KOPT-K1 (cell line): ENCODE results near the gene WNT3A.

Experiments used
- H3K27ac ChIP-seq: fragments of 200-600 bp; sonication (generic); 2 replicates; pipeline ENCODE4 v1.5.1; 2016; ENCODE audit warnings: antibody characterized with exemption, mild to moderate bottlenecking, low read depth, low read length; ENCODE audit not compliant: poor library complexity, severe bottlenecking
- H3K36me3 ChIP-seq: fragments of 200-600 bp; sonication (generic); 2 replicates; pipeline ENCODE4 v1.5.1; 2017; ENCODE audit warnings: antibody characterized with exemption, mild to moderate bottlenecking, low read length, moderate library complexity; ENCODE audit not compliant: insufficient read depth
- H3K9me3 ChIP-seq: fragments of 200-600 bp; sonication (generic); 2 replicates; pipeline ENCODE4 v1.5.1; 2017; ENCODE audit warnings: antibody characterized with exemption, low read length, mild to moderate bottlenecking; ENCODE audit not compliant: insufficient read depth, poor library complexity, severe bottlenecking

The WNT3A gene

DNA sequence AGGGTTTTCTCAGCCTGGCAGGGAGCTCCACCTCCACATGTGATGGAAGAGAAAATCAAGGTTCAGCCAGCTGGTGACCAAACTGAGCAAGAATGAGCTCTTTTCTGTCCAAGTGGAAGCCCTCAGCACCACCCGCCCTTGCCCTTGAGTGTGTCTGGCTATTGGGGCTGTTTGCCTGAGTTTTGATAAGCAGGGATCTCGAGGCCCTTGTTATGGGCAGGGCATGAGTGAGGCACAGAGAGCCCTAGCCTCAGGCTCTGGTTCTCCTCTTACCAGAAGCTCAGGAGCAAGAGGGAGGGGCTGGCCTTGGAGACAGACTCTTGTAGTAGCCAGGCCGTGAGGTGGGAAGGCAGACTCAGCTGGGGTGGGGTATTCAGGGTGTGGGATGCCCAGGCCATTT lies 38.2 kb downstream of the WNT3A start:
- H3K9me3 ChIP-seq = no peaks in the 10 kb centered on the region
- H3K36me3 ChIP-seq = no peaks in the 10 kb centered on the region
- no peak overlapping the region for H3K27ac ChIP-seq

DNA sequence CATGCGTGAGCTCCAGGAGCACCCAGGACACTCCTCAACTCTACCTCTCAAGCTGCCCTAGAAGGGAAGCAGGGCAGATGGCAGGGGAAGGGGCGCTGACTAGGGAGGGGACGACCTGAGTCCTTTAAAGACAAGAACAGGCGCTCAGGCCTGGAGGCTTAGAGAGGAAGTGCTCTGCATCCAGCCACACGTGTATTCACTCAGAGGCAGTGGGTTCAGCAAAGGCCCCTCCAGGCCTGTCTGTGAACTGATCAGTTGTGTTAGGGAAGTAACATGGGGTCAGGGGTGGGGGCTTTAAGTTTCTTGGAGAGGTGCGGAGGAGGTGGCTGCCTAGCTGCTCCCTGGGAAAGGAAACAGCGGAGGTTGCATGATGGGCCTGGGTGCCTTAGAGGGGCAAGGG lies 38.6 kb downstream of the WNT3A start:
- Histone ChIP-seq H3K9me3 (no peaks in the 10 kb centered on the region), H3K27ac (no peak overlapping the region), H3K36me3 (no peaks in the 10 kb centered on the region)

DNA sequence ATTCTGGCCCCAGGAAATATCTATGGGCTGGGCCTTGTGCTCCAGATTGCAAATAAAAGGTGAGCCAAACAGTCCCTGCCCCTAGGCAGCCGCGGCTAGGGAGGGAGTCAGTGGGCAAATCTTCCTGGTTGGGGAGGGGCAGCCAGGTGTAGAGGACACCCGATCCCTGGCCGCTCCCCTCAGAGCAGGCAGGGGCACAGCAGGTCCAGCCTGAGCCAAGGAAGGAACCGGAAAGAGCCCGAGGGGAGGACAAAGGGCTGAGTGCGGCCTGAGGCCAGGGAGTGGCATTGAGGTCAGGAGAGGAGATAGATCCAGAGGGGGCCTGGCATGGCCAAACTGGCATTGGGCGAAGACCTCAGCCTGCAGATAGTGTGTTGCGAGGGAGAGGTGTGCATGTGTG lies 39.1 kb downstream of the WNT3A start:
- Histone ChIP-seq H3K27ac (no peak overlapping the region), H3K9me3 (no peaks in the 10 kb centered on the region), H3K36me3 (no peaks in the 10 kb centered on the region)

DNA sequence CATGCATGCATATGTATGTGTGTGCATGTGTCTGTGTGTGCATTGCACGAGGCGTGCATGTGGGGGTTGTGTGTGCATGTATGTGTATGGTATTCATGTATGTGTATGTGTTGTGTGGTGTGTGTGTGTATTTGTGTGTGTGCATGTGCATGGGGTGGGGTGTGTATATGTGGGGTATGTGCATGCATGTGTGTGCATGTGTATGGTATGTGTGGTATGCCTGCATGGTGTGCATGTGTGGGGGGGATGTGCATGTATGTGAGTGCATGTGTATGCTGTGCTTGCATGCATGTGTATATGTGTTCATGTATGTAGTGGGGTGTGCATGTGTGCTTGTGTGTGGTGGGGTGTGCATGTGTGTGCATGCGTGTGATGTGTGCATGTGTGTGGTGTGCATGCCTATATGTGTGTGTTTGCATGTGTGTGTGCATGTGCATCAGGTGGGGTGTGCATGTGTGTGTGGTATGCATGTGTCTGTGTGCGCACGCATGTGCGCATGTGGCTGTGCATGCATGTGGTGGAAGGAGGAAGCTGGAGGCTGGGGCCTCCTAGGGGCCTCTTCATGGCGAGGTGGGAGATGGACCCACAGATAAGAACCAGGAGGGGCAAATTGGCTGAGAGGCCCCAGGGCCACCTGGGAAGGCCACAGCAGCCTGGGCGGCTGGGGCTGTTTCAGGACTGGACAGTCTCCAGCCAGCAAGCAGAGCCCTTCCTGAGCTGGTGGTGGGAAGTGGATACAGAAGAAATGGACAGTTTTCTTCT lies 39.8 kb downstream of the WNT3A start:
- Histone ChIP-seq H3K36me3 (no peaks in the 10 kb centered on the region), H3K9me3 (no peaks in the 10 kb centered on the region), H3K27ac (no peak overlapping the region)

DNA sequence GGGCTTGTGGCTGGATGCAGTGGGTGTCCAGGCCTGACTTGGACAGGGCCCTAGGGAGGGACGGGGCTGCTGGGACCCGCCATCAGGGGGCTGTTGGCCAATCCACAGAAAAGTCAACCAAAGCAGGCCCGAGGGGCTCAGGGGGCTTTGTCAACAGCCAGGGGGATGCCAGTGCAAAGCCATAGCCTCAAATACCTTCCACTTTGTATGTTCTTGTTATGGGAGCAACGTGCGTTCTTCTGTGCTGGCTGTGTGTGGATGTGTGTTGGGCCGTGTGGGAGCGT lies 40.3 kb downstream of the WNT3A start:
- Histone ChIP-seq H3K27ac (no peak overlapping the region), H3K36me3 (no peaks in the 10 kb centered on the region), H3K9me3 (no peaks in the 10 kb centered on the region)

DNA sequence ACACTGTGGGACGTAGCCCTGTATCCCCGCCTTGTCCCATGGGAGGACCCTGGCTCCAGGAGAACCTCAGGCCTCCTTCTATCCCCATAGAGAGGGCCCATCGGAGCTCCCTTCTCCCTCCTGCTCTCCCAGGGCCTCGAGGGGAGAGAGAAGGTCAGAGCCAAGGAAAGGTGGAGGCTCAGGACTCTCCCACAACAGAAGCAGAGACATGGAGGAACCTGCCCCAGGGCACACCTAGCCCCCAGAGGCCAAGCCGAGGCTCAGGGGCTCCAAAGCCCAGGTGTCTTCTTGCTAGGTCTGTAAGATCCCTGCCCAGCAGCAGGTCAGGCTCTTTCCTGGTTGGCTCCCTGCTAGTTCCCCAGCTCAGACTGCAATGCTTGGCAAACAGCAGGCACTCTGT lies 41.3 kb downstream of the WNT3A start:
- no peaks in the 10 kb centered on the region for H3K36me3 ChIP-seq

DNA sequence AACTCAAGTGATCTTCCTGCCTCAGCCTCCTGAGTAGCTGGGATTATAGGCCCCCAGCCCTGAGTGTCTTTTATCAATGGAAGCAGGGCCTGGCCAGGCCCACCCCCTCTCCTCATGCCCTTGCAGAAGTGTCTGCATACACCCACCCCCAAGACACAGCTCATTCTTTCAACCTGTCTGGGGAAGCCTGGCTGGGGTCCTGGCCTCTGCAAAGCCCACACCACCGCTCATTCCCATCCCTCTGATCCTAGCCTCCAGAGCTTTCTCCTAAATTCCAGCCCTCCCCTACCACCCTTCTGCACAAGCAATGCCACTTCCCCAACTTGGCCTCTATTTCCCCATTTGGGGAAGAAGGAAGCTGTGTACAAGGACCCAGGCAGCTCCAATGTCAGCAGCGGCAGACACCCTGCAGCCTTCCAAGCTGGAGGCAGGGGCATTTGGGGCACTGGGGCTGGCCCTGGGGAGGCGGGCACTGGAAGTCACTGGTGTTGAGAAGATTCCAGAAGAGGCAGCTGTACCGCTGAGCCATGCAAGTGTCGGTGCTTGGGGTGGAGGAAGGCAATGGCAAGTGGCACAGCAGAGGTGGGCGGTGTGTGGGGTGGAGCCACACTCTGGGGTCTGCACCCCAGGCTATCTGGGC lies 42.0 kb downstream of the WNT3A start:
- H3K9me3 ChIP-seq = no peaks in the 10 kb centered on the region
- no peaks in the 10 kb centered on the region for H3K36me3 ChIP-seq
- no peak overlapping the region for H3K27ac ChIP-seq

More for the DNA sequence above, 41.3 kb downstream of the WNT3A start:
- H3K27ac ChIP-seq = no peak overlapping the region
- no peaks in the 10 kb centered on the region for H3K9me3 ChIP-seq

DNA sequence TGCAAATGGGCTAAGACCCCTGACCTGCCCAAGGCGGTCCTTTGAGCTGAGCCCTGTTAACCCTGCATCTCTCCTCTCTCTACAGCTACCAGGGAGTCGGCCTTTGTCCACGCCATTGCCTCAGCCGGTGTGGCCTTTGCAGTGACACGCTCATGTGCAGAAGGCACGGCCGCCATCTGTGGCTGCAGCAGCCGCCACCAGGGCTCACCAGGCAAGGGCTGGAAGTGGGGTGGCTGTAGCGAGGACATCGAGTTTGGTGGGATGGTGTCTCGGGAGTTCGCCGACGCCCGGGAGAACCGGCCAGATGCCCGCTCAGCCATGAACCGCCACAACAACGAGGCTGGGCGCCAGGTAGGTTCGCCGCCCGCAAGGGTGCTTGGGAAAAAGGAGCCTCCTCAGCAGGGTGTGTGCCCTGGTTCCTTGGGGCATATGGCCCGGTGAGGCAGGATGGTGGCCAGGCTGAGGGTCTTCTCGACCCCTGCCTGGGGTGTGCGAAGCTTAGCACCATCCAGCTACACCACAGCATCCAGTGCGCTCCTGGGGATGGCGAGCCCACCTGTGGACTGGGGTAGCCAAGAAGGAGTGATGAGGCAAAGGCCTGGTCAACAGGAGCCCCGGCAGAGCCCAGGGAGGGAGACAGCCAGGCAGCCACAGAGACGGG lies 43.9 kb downstream of the WNT3A start:
- no peaks in the 10 kb centered on the region for H3K36me3 ChIP-seq
- H3K27ac ChIP-seq = no peak overlapping the region
- no peaks in the 10 kb centered on the region for H3K9me3 ChIP-seq

DNA sequence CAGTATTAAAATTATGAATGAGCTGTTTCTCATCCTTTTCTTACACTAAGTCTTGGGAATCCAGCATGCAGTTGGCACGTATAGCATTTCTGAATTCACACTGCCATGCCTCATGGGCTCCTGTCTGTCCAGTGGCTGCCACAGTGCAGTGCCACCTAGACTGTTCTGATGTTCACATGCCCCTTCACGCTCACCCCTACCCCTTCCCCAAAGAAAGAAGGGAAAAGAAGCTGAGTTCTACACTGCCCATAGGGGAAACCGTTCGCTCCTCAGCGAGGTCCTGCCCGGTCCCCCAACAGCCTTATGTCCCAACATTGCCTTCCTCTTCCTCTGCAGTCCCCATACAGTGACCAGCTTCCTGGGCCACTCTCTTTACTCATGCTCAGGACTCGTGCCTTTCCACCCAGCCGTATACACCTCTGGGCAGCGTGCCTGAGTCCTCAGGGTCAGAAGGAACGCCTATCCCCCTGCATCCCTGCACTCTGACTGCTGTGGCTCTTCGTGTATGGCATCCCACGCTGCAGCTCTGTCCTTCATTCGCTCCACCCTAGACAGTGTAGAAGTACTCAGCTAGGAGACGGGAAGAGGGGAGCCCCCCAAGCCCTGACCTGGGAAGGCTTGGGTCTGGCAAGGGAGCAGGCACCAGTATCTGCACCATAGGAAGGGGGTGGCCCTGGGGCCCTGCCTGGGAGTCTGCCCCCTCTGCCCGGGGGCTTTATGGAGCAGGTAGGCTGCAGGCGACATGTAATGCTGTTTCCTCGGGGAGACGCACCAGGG lies 51.6 kb downstream of the WNT3A start:
- Histone ChIP-seq H3K36me3 (no peaks in the 10 kb centered on the region), H3K27ac (no peak overlapping the region), H3K9me3 (no peaks in the 10 kb centered on the region)

DNA sequence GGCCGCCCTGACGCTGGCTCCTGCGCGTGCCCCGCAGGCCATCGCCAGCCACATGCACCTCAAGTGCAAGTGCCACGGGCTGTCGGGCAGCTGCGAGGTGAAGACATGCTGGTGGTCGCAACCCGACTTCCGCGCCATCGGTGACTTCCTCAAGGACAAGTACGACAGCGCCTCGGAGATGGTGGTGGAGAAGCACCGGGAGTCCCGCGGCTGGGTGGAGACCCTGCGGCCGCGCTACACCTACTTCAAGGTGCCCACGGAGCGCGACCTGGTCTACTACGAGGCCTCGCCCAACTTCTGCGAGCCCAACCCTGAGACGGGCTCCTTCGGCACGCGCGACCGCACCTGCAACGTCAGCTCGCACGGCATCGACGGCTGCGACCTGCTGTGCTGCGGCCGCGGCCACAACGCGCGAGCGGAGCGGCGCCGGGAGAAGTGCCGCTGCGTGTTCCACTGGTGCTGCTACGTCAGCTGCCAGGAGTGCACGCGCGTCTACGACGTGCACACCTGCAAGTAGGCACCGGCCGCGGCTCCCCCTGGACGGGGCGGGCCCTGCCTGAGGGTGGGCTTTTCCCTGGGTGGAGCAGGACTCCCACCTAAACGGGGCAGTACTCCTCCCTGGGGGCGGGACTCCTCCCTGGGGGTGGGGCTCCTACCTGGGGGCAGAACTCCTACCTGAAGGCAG lies 52.3 kb downstream of the WNT3A start:
- H3K27ac ChIP-seq = no peak overlapping the region

DNA sequence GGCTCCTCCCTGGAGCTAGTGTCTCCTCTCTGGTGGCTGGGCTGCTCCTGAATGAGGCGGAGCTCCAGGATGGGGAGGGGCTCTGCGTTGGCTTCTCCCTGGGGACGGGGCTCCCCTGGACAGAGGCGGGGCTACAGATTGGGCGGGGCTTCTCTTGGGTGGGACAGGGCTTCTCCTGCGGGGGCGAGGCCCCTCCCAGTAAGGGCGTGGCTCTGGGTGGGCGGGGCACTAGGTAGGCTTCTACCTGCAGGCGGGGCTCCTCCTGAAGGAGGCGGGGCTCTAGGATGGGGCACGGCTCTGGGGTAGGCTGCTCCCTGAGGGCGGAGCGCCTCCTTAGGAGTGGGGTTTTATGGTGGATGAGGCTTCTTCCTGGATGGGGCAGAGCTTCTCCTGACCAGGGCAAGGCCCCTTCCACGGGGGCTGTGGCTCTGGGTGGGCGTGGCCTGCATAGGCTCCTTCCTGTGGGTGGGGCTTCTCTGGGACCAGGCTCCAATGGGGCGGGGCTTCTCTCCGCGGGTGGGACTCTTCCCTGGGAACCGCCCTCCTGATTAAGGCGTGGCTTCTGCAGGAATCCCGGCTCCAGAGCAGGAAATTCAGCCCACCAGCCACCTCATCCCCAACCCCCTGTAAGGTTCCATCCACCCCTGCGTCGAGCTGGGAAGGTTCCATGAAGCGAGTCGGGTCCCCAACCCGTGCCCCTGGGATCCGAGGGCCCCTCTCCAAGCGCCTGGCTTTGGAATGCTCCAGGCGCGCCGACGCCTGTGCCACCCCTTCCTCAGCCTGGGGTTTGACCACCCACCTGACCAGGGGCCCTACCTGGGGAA lies 53.0 kb downstream of the WNT3A start:
- no peaks in the 10 kb centered on the region for H3K36me3 ChIP-seq
- H3K27ac ChIP-seq = no peak overlapping the region
- H3K9me3 ChIP-seq = no peaks in the 10 kb centered on the region

More for the DNA sequence above, 52.3 kb downstream of the WNT3A start:
- no peaks in the 10 kb centered on the region for H3K36me3 ChIP-seq
- H3K9me3 ChIP-seq = no peaks in the 10 kb centered on the region

DNA sequence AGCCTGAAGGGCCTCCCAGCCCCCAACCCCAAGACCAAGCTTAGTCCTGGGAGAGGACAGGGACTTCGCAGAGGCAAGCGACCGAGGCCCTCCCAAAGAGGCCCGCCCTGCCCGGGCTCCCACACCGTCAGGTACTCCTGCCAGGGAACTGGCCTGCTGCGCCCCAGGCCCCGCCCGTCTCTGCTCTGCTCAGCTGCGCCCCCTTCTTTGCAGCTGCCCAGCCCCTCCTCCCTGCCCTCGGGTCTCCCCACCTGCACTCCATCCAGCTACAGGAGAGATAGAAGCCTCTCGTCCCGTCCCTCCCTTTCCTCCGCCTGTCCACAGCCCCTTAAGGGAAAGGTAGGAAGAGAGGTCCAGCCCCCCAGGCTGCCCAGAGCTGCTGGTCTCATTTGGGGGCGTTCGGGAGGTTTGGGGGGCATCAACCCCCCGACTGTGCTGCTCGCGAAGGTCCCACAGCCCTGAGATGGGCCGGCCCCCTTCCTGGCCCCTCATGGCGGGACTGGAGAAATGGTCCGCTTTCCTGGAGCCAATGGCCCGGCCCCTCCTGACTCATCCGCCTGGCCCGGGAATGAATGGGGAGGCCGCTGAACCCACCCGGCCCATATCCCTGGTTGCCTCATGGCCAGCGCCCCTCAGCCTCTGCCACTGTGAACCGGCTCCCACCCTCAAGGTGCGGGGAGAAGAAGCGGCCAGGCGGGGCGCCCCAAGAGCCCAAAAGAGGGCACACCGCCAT lies 53.8 kb downstream of the WNT3A start:
- Histone ChIP-seq H3K36me3 (no peaks in the 10 kb centered on the region), H3K9me3 (no peaks in the 10 kb centered on the region), H3K27ac (no peak overlapping the region)

DNA sequence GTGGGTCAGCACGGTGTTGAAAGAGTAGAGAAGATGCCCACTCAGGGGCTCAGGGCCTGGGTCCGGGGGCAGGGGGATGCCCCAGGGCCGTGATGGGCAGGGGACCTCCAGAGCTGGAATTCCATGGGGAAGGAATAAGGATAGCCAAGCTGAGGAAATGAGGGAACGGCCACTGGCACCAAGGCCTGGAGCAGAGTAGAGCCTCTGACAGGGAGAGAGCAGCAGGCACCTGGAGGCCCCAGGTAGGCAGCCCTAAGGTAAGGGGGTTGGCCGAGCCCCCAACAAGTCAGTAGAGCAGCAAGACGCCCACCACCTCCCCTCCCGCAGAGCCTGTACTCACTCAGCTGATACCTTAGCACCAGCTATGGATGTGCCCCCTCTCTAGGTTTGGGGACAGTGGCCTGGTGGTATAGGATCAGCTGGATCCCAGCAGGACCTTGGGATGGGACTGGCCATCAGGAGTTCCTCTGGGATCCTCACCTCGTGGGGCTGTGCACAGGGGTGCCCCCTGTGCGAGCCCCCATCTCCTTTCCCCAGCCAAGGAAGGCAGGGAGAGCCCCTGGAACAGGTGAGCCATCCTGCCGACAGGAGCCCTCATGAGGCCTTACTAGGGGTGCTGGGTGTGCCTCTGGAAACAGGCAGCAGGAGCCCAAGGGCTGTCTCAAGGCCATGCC lies 54.8 kb downstream of the WNT3A start:
- Histone ChIP-seq H3K9me3 (no peaks in the 10 kb centered on the region), H3K27ac (no peak overlapping the region), H3K36me3 (no peaks in the 10 kb centered on the region)
